Body of pancreas (tissue), 4 donors: ENCODE measurements around the gene EPN3.

Source experiments
- CTCF ChIP-seq, 7 experiments: fragments of 450-650 bp in 4 of 7; fragments of 200-600 bp in 3 of 7; sonication (generic) in 3 of 7; IDR thresholded peaks; one replicate each; pipeline ENCODE4 v1.5.1; 2016 to 2019; ENCODE audit warnings: antibody characterized with exemption in 7 of 7
- POLR2A ChIP-seq, 3 donors: fragments of 450-650 bp; IDR thresholded peaks; one replicate each; pipeline ENCODE4 v1.6.1; 2016; ENCODE audit warnings: antibody characterized with exemption in 3 of 3, mild to moderate bottlenecking in 2 of 3

DNA sequence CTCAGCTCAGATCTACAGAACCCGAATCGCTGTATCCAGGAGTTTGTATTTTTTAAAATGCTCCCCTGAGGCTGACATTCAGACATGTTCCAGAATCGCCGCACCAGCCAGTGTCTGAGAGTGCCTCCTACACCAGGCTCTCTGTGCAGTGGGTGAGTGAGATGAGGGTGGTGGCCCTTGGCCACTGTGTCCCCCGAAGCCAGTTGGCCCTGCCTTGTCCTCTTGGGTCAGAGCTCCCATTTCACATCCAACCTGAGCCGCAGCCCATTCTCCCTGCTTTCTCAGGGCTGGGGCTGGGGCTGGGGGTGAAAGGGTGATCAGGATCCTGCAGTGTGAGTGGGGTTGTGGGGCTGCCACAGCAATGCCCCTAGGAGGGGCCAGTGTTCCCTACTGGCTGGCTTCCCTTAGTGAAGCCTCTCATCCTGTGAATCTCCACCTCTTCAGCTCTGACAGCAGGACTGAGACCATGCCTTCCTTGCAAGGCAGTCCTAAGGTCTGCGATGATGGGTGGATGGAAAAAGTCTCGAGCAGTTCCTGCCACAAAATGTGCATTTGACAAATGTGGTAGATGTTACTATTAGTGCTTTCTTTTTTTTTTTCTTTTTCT is 37.2 kb upstream of the EPN3 start:
- TF ChIP-seq POLR2A (IDR thresholded peaks at IDR 0.05) (no peak), CTCF (IDR thresholded peaks at IDR 0.05) (no peak)
